GM10847 (cell line): ENCODE data around the gene FYB1.

Experiments
- POLR2A ChIP-seq: IDR thresholded peaks from 2 replicates; pipeline ENCODE4 v1.6.1; 2011; ENCODE audit not compliant: insufficient read length; ENCODE audit errors: extremely low read depth

Gene FYB1

DNA sequence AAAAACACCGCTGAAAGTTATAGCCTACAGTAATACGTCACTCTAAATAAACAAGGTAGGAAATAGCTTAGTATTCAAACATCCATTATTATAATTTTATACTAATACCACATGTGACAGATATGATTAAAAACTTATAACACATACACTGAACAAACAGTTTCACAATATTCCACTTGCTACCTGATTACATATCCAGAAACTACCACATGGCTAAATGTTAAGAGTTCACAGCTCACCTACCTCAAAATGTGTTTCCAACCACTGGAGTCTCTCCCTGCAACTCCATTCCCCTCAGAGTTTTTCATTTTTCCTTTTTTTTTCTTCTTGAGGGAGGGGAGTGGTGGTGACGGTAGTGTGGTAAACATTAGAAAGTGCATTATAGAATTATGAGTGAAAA is 157.3 kb downstream of the FYB1 start:
- TF ChIP-seq POLR2A = no peak

DNA sequence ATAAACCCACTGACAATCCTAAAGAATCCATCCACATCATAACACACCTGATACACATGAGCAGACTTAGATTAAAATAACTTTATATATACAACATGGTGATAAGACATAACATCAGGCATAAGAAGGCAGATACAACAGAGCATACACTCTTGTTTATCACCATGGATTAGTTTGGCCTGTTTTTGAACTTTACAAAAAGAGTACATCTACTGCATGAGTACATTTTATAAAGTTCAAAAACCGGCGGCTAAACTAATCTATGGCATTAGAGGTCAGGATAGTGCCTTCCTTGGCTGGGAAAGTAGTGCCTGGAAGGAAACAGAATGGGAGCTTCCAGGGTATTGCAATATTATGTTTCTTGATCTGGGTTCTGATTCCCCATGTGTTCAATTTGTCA is 160.3 kb downstream of the FYB1 start:
- TF ChIP-seq POLR2A = no peak

DNA sequence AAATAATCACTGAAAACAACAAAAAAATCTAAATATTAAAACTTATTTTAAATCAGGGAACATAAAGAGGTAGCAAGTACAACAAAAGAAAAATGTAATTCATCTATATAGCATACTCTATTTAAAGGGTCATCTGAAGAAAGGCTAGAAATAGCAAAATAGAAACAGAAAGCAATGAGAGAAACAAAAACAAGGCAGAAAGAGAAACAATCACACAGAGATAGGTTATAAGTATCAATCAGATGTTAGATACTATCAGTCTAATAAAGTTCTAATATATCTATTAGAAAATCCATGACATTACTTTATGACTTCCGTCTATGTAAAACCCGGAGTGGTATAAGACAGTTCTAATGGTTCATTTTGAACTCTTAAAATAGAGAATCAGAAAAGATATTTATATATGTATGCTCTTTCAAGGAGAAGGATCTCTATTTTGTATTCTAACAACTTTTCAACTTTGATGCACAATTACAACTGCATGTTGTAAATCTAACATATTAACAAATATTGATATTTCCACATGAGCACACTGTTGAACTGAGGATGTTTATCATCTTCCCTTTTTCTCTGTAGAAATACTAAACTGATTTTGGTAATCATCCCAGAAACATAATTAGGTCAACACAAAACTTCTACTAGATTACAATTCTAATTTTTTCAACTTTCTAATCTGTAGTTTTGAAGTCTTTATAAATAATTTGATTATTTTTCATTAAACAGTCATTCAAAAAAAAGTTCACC is 161.0 kb downstream of the FYB1 start:
- no peak for TF ChIP-seq POLR2A

DNA sequence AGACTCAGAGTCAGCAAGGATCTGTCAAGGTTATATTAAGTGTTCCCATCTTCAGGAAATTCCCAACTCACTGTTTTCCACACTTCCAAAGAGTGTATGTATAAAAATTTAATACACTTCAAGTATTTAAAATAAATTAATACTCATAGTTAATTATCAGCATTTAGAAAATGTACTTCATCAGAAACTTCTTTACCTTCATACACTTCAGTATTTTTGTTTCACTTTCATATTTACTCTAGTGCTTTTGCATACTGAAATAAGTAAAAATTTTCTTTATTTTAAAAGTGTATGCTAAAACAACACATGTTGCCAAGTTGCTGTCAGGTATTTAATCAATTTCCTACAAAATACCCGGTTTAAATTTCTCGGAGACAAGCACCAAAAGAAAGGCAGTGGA is 161.6 kb downstream of the FYB1 start:
- TF ChIP-seq POLR2A = no peak

DNA sequence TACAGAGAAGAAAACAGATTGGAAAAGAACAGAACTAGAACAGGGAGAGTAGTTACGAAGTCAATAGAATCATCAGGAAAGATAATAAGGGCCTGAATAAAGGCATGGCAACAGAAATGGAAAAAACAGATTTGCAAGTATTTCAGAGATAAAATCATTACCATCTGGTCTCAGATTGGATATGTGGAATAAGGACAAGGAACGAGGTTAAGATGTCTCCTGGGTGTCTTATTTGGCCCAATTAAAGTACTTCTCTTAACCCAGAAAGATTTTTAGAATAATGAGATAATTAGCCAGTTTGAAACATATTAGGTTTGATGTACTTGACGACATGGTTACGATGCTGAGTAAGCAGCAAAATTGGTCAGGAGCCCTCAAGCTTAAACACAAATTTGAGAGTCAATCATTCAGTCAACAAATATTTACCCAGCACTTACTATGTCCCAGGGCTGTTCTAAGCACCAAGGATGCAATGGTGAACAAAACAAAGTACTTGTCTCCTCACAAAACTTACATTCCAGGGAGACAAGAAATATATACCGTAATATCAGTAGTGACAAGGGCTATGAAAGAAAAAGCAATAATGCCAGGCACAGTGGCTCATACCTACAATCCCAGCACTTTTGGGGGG is 163.5 kb downstream of the FYB1 start:
- TF ChIP-seq POLR2A = no peak
